Activated CD4-positive, alpha-beta T cell treated with anti-CD3 and anti-CD28 coated beads for 24 hours (primary cell): Measurements from ENCODE around the gene CXorf49B.
"Not testable (repeated sequence)": the region's sequence is repeated elsewhere in the genome, so short reads cannot be mapped to it uniquely, and the experiment has no call there.

ENCODE experiments used
- DNase-seq, 2 donors: peaks; one replicate each; pipeline ENCODE4 v3.0.0-alpha.2; 2020; ENCODE audit warnings: low read depth in 2 of 2

The CXorf49B gene

DNA sequence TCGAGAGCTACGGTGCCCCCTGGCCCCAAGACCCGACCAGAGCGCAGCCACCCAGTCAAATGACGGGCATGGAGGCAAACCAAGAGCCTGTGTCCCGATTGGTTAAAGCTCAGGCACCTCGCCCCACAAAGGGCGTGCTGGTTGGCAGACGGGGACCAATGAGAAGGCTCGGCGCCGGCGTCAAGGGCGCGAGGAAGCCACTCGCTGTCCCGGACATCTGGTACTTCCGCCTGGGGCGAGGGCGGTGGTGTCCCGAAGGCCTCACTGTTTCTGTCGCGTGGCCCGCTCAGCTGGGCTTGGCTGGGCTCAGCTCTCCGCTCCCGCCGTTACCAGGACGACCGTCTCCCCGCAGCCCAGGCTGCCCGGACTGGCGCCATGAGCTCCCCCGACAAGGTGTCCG, at the start of gene CXorf49B:
Gene CXorf49B, plus strand, starts transcription at position 301 of the 400 bp plus-strand sequence. Its CDS starts 75 bp downstream, at position 376.
- not testable (repeated sequence) for DNase-seq

DNA sequence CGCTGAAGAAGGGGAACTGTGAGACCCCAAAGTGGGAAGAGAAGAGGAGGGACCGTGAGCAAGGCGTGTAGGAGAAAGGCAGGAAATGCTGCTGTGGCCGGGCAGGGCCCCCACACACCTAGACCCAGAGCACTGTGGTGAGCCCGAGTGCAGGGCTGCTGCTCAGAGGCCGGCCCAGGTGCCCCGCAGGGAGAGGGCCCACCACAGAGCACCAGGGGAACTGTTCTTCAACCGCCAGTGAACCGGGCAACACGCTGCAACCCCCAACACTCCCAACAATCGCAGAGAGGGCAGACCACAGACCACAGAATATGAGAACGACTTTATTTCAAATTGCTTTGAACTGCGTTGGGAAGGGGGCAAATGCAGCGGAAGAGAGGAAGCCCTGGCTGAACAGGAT, 49.1 kb upstream of the CXorf49B start:
- not testable (repeated sequence) for DNase-seq

DNA sequence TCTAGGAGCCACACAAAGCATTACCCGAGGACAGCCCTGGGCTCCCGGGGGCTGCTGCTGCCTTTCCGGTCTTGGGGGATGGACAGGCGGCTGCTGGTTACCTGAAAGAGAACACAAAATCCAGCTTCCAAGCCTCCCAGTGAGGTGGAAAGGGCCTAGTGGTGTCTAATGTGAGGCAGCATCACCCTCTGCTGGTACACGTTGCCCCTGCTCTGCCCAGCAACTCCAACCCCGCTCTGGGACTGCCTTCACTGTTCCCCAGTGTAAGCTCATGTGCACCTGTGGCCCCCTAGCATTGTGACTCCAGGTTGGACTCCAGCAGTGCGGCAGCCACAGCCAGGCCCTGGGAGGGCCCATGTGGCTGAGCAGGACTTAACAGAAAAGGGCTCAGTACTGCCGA, 47.6 kb upstream of the CXorf49B start:
- DNase-seq, result not testable (repeated sequence)

DNA sequence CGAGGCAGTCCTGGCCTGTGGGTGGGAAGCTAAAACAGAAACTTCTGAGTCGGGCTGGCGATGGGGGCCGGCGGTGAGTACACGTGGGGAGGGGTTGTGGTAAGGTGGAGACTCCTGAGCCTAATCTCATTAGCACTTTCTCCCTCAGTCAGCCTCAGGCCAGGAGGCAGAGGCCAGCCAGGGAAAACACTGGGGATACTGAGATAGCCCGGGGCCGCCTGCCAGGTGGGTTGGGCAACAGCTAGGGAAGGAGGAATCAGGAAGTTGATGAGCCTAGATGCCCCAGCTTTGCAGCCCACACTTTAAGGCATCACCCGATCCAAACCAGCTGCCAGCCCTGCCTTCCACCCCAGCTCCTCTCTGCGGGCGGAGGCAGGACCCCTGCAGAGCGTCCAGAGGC, 46.8 kb upstream of the CXorf49B start:
- DNase-seq, result not testable (repeated sequence)

DNA sequence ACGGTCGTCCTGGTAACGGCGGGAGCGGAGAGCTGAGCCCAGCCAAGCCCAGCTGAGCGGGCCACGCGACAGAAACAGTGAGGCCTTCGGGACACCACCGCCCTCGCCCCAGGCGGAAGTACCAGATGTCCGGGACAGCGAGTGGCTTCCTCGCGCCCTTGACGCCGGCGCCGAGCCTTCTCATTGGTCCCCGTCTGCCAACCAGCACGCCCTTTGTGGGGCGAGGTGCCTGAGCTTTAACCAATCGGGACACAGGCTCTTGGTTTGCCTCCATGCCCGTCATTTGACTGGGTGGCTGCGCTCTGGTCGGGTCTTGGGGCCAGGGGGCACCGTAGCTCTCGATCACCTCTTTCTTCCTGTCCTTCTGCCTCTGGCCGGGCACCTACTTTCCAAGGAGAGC, 45.0 kb upstream of the CXorf49B start, which contains the start of gene CXorf49:
Gene CXorf49, minus strand, starts transcription at position 101 of the 400 bp plus-strand sequence. CDS start 134 bp downstream, outside the sequence.
- not testable (repeated sequence) for DNase-seq

DNA sequence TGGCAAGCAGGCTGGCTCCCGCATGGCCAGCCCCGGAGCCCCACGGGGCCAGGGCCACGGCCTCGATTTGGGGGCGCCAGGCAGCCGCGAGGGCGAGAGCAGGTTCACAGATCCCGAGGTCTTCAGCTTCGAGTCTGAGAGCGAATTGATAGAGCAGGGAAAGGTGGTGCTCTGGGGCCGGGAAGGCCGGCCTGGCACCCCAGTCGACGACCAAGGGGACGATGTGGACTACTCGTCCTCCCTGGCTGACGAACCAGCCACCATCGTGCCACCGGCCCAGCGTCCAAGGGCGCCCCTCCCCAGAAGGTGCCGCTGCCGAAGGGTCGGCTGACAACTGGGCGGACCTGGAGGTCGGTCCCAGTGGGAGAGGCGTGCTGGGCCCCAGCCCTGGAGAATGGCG, 44.0 kb upstream of the CXorf49B start:
- not testable (repeated sequence) for DNase-seq

DNA sequence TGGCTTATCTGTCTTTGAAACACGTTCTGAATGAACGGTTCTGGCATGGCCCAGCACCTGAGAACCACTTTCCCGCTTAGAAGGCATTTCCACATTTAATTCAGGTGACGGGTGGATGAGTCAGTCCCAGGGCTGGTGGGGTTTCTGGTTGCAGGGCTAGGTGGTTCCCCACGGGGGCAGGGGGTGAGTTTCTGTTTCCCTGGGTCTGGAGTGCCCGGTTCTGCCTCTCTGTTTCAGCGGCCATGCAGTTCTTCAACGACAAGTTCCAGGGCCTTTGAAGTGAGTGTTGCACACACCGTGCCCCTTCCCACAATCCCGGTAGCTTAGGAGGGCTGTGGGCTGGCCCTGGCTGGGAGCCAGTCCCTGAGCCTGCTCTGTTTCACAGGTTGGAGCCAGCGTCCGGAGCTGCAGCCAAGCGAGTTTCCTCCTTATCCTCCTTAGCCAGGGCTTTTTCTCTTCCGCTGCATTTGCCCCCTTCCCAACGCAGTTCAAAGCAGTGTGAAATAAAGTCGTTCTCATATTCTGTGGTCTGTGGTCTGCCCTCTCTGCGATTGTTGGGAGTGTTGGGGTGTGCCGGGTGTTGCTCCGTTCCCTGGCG, 42.8 kb upstream of the CXorf49B start:
- not testable (repeated sequence) for DNase-seq

DNA sequence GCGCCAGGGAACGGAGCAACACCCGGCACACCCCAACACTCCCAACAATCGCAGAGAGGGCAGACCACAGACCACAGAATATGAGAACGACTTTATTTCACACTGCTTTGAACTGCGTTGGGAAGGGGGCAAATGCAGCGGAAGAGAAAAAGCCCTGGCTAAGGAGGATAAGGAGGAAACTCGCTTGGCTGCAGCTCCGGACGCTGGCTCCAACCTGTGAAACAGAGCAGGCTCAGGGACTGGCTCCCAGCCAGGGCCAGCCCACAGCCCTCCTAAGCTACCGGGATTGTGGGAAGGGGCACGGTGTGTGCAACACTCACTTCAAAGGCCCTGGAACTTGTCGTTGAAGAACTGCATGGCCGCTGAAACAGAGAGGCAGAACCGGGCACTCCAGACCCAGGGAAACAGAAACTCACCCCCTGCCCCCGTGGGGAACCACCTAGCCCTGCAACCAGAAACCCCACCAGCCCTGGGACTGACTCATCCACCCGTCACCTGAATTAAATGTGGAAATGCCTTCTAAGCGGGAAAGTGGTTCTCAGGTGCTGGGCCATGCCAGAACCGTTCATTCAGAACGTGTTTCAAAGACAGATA, 2.4 kb upstream of the CXorf49B start:
- DNase-seq, result not testable (repeated sequence)

DNA sequence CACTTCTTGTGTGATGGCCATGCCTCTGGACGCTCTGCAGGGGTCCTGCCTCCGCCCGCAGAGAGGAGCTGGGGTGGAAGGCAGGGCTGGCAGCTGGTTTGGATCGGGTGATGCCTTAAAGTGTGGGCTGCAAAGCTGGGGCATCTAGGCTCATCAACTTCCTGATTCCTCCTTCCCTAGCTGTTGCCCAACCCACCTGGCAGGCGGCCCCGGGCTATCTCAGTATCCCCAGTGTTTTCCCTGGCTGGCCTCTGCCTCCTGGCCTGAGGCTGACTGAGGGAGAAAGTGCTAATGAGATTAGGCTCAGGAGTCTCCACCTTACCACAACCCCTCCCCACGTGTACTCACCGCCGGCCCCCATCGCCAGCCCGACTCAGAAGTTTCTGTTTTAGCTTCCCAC, 1.7 kb downstream of the CXorf49B start:
- not testable (repeated sequence) for DNase-seq

DNA sequence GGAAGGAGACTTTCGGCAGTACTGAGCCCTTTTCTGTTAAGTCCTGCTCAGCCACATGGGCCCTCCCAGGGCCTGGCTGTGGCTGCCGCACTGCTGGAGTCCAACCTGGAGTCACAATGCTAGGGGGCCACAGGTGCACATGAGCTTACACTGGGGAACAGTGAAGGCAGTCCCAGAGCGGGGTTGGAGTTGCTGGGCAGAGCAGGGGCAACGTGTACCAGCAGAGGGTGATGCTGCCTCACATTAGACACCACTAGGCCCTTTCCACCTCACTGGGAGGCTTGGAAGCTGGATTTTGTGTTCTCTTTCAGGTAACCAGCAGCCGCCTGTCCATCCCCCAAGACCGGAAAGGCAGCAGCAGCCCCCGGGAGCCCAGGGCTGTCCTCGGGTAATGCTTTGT, 2.5 kb downstream of the CXorf49B start:
- not testable (repeated sequence) for DNase-seq

DNA sequence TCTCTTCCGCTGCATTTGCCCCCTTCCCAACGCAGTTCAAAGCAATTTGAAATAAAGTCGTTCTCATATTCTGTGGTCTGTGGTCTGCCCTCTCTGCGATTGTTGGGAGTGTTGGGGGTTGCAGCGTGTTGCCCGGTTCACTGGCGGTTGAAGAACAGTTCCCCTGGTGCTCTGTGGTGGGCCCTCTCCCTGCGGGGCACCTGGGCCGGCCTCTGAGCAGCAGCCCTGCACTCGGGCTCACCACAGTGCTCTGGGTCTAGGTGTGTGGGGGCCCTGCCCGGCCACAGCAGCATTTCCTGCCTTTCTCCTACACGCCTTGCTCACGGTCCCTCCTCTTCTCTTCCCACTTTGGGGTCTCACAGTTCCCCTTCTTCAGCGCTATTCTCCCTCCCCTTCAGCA, 4.0 kb downstream of the CXorf49B start:
- DNase-seq, result not testable (repeated sequence)

DNA sequence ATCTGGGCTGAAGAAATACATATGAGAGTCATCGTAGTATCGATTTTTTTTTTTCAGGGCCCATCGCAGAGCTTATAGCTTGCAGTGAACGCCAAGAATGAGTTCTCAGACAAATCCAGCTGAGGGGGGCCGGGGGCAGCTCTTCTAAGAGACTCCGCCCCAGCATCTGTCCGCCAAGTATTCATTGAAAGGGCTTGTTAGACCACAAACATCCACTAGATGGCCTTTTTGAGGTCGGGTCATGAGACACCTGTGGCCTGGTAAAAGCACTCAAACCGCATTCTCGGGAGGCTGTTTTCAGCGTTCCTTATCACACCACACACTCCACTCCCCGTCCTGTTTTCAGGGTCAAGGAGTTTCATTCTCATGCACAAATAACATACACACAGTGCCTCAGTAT, 15.2 kb downstream of the CXorf49B start:
- not testable (repeated sequence) for DNase-seq

DNA sequence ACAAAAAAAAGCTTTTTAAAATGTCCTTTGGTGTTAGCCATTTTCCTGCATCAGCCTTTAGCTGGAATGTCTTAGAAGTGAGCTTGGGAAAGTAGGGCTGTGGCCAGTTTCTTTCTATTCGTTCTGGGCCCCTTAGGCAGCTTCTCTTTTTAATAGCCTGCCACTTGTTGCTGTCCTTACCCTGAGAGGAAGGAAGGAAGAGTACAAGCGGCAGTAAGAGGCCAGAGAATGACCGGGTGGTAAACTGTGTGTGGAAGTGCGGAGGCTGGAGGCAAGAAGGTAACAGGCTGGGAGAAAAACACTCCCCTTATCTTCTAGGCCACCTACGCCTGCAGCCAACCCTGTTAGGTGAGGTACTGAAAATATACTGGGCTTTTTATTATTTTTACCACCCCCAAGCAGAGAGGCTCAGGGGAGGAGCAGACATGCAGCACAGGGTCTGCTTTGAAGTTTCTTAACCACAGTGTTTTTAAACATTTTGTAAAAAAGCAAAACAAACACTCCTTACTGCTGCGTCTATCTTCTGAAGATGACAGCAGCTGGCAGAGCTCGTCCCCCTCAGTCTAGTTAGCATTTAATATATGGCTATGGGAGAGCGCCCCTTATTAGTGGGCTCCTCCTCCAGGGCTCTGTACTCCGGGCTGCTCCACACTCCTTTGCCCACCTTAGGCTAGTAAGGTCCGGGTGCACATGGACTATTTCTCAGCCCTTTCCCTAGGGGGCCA, 19.2 kb downstream of the CXorf49B start:
- not testable (repeated sequence) for DNase-seq

DNA sequence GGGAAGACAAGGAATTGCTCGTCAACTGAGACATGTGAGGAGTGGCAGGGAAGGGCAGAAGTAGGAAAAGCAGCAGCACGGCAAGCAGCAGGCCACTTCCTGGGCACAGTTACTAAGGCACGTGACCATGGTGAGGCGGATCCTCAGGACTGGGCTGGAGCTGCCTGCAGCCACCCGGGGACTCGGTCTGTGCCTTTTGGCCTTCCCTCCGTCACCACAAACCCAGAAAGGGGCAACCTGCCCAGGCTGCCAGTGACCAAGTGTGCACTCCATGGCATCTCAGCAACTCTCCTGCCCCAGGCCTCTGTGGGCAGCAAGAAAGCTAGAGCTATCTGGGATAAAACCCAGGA, 19.8 kb downstream of the CXorf49B start:
- not testable (repeated sequence) for DNase-seq

DNA sequence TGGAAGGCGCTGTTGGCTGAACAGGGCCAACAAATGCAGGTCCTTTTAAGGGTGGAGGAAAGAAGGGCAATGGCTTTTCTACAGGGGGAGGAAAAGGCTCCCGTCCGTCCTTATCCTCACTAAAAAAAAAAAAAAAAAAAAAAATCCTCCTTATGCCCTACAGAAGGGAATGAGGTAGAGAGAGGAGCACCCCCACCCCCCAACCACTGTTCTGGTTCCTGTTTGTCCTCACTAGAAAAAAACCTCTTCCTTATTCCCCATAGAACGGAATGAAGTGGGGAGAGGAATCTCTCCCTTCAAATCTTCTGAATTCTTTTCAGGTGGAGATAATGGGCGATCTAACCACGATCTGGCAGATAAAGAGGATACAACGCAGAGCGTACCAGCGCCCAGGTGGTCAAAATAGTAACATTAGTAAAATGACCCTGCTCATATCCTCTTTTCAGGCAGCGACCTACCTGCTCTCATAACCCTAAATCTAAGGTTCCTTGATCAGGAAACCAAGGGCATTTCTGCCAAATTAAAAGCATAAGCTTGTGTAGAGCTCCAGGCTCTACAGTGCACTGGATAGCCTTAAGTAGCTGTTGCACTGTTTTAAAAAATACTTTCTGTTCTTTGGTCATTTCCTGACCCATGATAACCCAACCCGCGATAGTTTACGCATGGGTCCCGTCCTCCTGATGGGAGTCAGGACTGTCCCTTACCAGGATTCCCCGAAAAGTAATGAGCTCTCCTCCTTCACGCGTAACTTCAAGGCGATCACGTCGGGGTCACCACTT, 20.6 kb downstream of the CXorf49B start:
- DNase-seq, result not testable (repeated sequence)

DNA sequence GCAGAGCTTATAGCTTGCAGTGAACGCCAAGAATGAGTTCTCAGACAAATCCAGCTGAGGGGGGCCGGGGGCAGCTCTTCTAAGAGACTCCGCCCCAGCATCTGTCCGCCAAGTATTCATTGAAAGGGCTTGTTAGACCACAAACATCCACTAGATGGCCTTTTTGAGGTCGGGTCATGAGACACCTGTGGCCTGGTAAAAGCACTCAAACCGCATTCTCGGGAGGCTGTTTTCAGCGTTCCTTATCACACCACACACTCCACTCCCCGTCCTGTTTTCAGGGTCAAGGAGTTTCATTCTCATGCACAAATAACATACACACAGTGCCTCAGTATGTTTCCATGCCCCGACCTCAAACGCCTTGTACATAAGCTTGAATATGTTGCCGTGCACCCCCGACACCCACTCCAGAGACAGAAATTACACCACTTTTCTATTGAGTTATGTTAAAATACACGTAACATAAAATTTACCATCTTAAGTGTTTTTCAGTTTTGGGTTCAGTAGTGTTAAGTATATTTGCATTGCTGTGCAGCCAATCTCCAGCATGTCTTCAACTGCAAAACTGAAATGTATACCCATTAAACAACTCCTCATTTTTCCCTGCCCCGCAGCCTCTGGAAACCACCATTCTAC, 21.3 kb downstream of the CXorf49B start:
- not testable (repeated sequence) for DNase-seq

DNA sequence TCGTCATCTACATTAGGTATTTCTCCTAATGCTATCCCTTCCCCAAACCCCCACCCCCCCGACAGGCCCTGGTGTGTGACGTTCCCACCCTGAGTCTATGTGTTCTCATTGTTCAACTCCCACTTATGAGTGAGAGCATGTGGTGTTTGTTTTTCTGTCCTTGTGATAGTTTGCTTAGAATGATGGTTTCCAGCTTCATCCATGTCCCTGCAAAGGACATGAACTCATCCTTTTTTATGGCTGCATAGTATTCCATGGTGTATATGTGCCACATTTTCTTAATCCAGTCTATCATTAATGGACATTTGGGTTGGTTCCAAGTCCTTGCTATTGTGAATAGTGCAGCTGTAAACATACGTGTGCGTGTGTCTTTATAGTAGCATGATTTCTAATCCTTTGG, 43.3 kb downstream of the CXorf49B start:
- not testable (repeated sequence) for DNase-seq

DNA sequence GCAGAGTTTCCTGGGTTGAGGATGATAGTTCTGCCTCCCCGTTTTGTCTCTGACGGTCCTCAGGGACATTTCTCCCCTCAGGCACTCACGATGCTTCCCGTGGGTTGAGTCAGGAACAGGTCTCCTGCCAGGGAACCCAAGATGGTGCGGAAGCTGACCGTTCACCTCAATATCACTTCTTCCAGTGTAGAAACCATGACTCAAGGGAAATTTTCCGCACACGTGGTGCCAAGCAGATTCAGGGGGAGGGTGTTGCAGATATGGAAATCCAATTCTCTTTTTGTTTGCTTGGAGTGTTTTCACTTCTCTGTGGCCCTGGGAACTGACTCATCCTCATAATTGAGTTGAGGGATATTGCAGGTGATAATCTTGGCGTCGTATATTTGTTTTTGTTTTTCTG, 46.7 kb downstream of the CXorf49B start:
- no peak for DNase-seq

DNA sequence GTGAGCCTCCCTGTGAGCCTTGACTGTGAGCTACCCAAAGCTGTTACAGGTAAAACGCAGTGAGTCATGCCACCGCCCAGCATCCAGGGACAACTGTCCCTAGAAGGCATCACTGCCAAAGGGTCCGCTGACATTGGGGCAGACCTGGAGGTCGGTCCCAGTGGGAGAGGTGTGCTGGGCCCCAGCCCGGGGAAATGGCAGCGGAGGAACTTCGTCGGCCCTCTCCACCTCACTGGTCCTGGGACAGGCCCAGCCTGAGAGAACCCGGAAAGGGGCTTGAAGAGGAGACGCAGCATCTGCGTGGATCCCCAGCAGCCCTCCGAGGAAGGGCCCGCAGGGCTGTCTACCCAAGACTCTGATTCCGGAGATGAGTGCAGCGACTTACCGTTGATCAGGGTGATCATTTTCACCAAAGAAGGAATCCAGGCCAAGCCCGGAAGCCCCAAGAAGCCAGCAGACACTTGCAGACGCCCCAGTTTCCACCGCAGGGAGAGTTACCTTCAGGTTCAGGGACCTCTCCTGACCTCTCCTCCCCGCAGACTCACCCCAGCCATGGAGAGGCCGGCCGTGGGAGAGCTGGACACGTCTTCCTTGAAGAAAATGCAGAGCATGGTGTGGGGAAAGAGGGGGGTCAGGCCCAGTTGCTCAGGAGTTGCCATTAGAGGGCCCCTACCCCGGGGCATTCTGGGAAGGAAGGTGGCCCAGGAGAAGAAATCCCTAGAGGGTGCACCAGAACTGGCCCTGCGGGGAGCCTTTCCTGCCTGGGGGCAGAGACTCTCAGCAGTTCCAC, 51.2 kb downstream of the CXorf49B start:
- no peak for DNase-seq

DNA sequence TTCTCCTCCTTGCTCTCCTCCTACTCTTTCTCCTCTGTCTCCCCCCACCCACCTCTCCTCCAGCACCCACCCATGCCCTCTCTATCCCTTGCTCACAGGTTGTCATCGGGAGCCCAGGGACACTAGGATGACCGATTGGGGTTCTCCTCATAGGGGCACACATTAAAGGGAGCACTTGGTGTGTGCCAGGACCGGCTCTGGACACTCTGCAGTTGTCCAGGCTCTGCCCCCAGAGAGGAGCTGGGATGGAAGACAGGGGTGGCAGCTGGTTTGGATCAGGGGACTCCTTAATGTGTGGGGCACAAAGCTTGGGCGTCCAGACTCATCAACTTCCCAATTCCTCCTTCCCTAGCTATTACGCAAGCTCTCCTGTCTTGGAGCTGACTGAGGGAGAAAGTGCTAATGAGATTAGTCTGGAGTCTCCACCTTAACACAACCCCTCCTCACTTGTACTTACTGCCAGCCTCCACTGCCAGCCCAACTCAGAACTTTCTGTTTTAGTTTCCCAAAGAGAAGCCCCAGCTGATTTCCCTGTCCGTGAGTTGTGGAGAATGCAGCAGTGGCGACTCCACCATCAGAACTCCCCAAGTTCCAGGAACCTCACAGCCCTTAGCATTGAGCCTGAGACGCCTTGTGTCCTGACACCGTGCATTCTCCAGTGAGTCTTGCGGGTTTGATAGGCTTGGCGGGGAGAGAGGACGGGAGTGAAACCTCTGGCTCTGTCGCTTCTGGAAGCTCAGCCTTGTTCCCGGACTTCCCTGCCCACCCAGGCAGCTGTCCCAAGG, 52.2 kb downstream of the CXorf49B start:
- DNase-seq, result no peak
